NCI-H748 (cell line): ENCODE data around the gene CCDC27.
"Not testable (repeated sequence)": the region's sequence is repeated elsewhere in the genome, so short reads cannot be mapped to it uniquely, and the experiment has no call there.

Experiments used
- DNase-seq: peaks from one replicate; lab custom pipeline; 2025; ENCODE audit not compliant: unreplicated experiment; lab: John Stamatoyannopoulos, UW

CCDC27 gene

GRCh38 chr1:3788756-3789420 is 36.6 kb downstream of the CCDC27 start:
- no peak for DNase-seq

- DNase-seq, result no peak
Measured at GRCh38 chr1:3789421-3790300, 37.4 kb downstream of the CCDC27 start.

GRCh38 chr1:3790500-3790923 is 38.3 kb downstream of the CCDC27 start:
- DNase-seq, result no peak

- no peak for DNase-seq
Measured at GRCh38 chr1:3790952-3791351, 38.7 kb downstream of the CCDC27 start.

GRCh38 chr1:3795453-3796214 is 43.4 kb downstream of the CCDC27 start:
- DNase-seq, result no peak

GRCh38 chr1:3796215-3797061 is 44.2 kb downstream of the CCDC27 start, which contains the start of gene LRRC47:
Gene LRRC47 (minus strand): TSS chr1:3796498. CDS start chr1:3796476, 22 bp downstream.
- DNase-seq, result peak; percentile 88

- no peak for DNase-seq
Measured at GRCh38 chr1:3799976-3800685, 47.9 kb downstream of the CCDC27 start.

- DNase-seq, result not testable (repeated sequence)
Measured at GRCh38 chr1:3800795-3801194, 48.5 kb downstream of the CCDC27 start.

GRCh38 chr1:3803905-3804626 is 51.8 kb downstream of the CCDC27 start:
- DNase-seq, result no peak

GRCh38 chr1:3804627-3804944 is 52.3 kb downstream of the CCDC27 start:
- not testable (repeated sequence) for DNase-seq

- DNase-seq, result no peak
Measured at GRCh38 chr1:3805038-3805437, 52.8 kb downstream of the CCDC27 start.

- DNase-seq, result no peak
Measured at GRCh38 chr1:3807769-3808168, 55.5 kb downstream of the CCDC27 start.

GRCh38 chr1:3809680-3810079 is 57.4 kb downstream of the CCDC27 start:
- no peak for DNase-seq

- not testable (repeated sequence) for DNase-seq
Measured at GRCh38 chr1:3810149-3810761, 58.0 kb downstream of the CCDC27 start.

- DNase-seq, result no peak
Measured at GRCh38 chr1:3811595-3811911, 59.3 kb downstream of the CCDC27 start.

- DNase-seq, result no peak
Measured at GRCh38 chr1:3814065-3814464, 61.8 kb downstream of the CCDC27 start.

- DNase-seq, result no peak
Measured at GRCh38 chr1:3814771-3815561, 62.7 kb downstream of the CCDC27 start.
